GM18858 (cell line): Measurements from ENCODE around the gene INO80B.
"Not testable (repeated sequence)": the region's sequence is repeated elsewhere in the genome, so short reads cannot be mapped to it uniquely, and the experiment has no call there.

Experiments
- ATAC-seq: cut with Tn5 transposase; IDR thresholded peaks from one replicate; pipeline ENCODE4 v1.9.1; 2021; ENCODE audit not compliant: unreplicated experiment

Gene INO80B

DNA sequence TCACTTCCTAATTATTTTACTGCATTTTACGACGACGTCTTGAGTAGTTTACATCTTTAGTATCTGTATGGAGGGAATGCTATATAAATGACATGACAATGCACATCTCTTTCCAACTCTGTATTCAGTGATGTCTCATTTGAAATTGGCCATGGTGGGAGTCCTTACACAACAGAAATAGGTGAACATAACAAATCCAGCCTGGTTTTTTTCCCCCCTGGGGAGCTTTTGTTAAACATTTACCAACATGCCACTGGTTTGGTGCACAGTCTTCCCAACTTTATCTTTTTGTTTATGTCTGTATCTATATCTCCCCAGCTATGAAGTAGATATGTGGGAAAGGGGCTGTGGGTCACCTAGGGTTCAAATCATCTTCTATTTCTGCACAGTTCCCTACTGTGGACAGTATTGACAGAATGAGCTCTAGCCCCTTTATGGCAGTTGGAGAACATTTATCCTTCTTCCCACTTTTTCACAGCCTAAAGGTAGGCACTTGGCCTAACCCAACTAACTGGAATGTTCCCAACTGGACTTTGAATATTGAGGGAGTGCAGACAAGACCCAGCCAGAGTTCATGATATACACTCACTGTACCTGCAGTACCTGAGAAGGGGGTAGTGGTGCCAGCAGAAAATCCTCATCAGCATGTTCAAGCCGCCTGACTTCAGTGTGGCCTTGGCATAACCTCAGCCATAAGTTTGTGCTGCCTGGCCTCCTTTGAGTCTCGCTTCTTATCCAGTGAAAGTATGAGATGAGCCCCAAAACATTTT lies 7.5 kb upstream of the INO80B start:
- no peak for ATAC-seq

DNA sequence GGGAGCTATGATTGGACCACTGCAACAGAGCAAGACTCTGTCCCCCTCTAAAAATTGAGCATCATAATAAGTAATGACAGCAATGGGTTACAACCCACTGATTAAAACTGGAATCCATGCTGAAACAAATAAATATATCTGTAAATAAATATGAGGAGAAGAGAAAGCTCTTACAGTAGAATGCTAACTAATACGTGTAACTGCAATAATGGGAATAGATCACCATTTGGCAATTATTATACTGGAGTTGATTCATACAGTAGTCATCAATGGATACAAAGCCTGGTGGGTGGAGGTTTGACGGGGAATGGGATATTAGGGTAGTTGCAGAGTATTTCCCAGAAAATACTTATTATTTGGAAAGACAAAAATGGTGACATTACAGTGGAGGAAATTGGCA lies 6.1 kb upstream of the INO80B start:
- ATAC-seq: no peak

DNA sequence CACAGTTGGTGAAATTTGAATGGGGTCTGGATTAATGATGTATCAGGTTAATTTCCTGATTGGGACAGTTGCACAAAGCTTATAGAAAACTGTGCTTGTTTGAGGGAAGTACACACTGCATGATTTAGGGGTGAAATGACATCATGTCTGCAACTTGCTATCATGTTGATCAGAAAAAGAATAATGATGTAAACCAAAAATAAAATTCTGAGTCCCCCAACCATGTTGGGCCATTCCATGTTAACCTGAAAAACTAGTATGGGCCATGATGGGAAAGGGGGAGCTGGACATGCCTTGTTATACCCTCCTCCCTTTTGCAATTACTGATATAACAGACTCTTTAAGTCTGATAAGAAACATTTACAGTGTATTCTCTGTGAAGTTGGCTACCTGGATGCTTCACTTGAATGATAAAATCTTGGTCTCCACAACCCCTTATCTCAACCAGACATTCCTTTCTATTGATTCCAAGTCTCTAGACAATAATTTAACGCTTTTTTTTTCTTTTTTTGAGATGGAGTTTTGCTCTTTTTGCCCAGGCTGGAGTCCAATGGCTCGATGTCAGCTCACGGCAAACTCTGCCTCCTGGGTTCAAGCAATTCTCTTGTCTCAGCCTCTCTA lies 4.2 kb upstream of the INO80B start:
- ATAC-seq: no peak

DNA sequence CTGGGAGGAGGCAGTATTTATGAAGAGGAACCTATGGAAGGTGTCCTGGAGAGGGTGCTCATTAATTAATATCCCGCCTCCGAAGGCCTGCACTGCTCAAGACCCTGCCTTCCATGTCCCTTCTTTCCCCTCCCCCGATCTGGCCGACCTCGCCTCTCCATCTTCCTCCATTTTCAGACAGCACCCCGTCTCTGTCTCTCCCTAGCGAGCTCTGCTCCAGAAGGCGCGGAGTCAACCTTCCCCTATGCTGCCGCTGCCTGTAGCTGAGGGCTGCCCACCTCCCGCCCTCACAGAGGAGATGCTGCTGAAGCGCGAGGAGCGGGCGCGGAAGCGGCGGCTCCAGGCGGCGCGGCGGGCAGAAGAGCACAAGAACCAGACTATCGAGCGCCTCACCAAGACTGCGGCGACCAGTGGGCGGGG lies 2.3 kb downstream of the INO80B start:
- no peak for ATAC-seq

DNA sequence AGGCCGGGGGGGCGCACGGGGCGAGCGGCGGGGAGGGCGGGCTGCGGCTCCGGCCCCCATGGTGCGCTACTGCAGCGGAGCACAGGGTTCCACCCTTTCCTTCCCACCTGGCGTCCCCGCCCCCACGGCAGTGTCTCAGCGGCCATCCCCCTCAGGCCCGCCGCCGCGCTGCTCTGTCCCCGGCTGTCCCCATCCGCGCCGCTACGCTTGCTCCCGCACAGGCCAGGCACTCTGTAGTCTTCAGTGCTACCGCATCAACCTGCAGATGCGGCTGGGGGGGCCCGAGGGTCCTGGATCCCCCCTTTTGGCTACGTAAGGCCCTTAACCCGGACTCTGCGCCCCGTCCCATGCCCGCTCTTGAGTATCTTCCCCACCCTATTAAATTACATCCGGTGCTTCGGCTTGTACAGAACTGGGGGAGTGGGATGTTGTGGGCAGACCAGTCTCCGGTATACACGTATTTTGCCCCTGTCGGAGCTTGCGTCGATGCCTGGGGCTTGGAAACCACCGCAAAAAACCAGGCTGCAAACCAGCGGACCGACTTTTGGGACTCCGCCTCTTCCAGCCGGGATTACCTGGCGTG lies 2.8 kb downstream of the INO80B start:
- peak; percentile 19 for ATAC-seq

DNA sequence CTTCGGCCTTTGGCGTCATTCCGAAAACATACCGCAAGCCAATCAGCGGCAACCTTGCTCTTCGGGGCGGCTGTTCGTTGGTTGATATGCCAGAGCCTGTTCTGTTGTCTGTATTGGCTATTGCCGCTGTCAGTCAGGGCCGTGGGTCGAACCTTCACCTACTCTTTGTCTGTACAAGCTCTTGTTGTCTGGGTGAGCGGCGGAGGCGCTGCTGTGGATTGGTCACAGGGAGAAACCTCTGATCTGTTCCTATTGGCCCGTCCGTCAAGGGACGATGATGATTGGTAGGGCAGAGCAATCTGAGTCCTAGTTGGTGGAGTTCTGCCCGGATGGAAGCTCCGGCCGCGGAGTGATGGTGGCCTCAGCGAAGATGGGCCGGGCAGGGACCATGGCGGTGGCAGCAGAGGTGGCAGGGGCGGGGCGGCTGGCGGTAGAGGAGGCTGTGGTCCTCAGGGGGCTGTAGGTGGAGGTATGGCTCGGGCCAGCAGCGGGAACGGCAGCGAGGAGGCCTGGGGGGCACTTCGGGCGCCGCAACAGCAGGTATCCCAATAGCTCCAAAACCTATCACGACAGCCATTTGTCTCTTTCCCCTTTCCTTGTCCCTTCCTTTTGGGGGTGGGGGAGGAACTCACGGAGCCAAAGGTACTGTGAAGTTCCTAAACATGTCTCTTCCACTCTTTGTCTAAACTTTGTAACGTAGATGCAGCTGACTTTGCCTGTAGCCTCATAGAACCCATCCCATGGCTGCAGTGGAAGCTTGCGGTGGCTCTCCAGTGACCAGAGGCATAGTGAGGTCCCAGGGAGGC lies 3.4 kb downstream of the INO80B start, which contains the start of gene WBP1:
WBP1 (plus strand) TSS at position 307 of the 806 bp plus-strand sequence; CDS start at position 472, 165 bp downstream.
- peak; percentile 83 for ATAC-seq

DNA sequence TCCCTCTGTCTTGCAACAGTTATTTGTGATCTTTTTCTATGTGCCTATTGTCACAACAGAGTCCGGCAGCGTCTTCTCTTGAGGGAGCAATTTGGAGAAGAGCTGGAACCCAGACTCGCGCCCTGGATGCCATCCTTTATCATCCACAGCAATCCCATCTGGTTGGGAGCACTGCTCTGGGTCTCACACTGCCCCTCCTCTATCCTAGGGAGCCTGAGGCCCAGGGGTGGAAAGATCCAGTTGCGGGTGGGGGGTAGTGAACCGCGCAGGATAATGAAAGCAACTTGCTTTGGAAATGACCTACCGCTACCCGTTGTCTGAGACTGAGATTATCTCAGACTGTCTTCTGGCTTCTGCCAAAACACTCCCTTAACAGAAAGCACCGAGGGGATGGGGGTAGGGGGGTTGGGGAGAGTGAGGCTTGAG lies 4.1 kb downstream of the INO80B start:
- no peak for ATAC-seq

DNA sequence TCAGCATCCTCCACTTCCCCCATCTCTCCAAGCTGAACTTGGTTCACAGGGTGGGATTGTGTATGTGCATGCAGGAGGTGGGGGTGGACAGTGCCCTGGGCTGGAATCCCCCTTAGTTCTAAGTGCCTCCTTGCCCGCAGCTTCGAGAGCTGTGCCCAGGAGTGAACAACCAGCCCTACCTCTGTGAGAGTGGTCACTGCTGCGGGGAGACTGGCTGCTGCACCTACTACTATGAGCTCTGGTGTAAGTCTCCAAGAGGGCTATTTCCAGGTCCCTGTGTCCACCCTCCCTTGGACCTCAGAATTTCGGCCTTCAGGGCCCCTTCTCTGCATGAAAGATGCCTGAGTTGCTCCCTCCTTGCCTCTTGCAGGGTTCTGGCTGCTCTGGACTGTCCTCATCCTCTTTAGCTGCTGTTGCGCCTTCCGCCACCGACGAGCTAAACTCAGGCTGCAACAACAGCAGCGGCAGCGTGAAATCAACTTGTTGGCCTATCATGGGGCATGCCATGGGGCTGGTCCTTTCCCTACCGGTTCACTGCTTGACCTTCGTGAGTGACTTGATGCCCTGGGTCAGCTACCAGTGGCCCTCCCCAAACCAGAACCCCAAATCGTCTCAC lies 4.7 kb downstream of the INO80B start:
- not testable (repeated sequence) for ATAC-seq

DNA sequence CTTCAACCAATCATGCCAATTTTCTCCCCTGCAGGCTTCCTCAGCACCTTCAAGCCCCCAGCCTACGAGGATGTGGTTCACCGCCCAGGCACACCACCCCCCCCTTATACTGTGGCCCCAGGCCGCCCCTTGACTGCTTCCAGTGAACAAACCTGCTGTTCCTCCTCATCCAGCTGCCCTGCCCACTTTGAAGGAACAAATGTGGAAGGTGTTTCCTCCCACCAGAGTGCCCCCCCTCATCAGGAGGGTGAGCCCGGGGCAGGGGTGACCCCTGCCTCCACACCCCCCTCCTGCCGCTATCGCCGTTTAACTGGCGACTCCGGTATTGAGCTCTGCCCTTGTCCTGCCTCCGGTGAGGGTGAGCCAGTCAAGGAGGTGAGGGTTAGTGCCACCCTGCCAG lies 5.3 kb downstream of the INO80B start:
- ATAC-seq: not testable (repeated sequence)

DNA sequence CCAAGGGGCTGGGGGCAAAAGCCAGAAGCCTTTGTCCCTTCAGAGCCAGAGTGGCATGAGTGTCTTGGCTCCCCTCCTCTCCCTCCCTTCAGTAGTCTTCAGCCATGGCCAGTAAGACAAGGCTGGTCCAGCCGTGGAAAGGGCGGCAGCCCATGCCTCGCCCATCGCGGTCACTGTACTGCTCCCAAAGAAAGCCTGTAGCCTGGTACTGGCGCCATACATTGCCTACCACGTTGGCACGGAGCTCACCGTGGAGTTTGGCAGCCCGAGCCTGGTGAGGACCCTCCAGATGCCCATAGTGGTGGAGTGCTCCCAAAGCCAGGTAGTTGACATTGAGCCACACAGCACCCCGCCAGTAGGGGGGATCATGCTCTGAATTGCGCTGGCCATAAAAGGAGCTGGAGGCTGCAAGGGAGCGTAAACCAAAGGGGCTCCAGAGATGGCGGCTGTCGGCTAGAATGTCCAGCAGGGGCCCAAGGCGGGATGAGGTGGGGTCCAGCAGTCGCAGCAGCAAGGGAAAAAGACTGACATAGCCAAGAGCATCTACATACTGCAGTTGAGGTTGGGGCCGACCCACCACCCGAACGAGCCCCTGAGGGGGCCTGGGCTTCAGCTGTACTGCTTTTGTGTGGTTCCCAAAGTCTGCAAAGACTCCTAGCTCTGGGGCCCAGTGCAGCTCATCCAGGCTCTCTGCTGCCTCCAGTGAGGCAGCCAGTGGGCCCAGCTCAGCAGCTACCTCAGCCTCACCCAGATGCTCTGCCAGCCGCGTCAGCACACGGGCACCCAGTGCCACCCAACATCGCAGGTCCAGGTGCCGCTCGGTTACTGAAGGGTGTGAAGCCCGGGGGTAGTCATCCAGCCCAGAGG lies 6.5 kb downstream of the INO80B start:
- ATAC-seq: no peak

DNA sequence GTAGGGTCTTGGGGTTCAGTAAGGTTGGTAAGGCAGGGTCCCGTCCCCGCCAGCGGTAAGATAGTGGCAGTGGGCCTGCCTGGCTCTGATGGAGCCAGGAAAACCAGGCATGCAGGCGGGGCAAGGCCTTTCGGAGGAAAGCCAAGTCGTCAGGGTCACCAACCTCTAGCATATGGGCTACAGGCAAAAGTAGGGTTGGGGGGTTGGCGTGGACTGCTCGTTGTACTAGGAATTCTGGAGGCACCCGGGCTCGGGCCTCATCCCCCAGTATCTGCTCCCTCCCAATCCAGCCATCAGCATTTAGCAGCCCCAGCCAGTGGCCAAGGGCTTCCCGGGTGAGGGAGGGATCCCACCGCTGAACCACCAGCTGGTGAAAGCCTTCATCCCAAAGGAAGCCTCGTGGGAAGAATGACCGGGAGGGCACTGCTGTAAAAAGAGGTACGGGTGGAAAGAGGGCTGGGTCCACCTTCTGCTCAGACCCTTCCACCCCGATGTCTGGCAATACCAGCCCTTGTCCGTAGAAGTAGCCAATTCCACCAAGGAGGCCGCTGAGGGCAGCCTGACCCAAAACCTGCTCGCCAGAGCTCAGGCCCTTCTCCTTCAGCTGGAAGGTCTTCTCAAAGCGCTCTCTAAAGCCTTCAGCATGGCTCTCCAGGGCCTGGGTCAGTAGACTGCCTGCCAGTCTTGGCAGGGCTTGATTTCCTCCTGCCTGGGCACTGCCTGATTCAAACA lies 7.3 kb downstream of the INO80B start:
- no peak for ATAC-seq

DNA sequence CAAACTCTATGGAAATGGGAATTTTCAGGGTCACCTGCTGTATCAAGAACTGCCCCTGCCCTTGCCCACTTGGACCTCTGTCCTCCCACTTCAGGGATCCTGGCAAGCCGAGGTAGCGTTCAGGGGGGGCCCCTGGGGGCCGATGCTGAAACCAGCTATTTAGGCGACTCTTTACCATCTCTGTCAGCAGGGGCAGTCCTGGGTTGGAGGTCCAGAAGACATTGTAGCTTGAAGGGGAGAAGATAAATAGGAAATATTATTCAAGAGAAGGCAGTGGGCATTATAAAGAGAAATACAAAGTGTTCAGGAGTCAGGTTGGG lies 7.9 kb downstream of the INO80B start:
- no peak for ATAC-seq

DNA sequence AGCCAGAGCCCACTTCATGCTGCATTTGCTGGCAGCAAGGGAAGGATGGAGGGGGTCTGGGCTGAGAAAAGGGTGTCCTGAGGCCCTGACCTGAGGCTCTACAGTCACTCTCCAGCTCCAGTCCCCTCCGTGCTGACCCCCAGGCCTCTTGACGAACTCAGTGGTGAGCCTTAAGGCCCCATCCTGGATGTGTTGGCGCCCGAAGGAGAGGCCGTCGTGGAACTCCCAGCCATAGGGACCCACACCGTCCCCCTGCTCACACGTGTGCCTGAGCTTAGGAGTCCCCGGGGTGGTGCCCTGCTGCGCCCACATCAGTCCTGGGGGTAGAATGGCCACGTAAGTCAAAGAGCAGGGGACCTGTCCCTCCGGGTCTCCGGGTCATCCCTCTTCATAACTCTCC lies 9.5 kb downstream of the INO80B start:
- no peak for ATAC-seq

DNA sequence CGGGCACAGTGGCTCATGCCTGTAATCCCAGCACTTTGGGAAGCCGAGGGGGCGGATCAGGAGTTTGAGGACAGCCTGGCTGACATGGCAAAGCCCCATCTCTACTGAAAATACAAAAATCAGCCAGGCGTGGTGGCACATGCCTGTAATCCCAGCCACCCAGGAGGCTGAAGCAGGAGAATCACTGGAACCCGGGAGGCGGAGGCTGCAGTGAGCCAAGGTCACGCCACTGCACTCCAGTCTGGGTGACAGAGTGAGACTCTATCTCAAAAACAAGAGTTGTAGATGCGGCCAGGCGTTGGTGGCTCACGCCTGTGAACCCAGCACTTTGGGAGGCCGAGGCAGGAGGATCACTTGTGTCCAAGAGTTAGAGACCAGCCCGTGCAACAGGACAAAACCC lies 15.9 kb downstream of the INO80B start:
- not testable (repeated sequence) for ATAC-seq

DNA sequence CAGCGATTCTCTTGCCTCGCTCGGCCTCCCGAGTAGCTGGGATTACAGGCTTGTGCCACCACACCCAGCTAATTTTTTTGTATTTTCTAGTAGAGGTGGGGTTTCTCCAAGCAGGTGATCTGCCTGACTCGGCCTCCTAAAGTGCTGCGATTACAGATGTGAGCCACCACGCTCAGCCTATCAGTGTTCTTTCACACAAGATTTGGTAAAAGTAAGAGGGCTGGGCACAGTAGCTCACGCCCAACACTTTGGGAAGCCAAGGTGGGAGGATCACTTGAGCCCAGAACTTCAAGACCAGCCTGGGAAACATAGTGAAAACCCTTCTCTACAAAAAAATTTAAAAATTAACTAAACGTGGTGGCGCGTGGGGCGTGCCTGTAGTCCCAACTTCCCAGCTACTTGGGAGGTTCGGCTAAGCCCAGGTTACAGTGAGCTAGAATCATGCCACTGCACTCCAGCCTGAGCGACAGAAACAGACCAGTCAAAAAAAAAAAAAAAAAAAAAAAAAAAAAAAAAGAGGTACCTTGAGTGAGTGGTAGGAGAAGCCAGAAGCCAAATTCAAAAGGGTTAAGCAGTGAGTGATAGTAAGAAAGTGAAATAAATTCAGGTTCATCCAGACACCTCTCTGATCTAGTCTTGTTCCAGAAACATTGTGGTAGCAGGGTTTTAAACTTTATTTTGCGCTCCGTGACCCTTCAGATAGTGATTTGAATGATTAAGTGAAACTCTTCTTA lies 16.6 kb downstream of the INO80B start:
- no peak for ATAC-seq

DNA sequence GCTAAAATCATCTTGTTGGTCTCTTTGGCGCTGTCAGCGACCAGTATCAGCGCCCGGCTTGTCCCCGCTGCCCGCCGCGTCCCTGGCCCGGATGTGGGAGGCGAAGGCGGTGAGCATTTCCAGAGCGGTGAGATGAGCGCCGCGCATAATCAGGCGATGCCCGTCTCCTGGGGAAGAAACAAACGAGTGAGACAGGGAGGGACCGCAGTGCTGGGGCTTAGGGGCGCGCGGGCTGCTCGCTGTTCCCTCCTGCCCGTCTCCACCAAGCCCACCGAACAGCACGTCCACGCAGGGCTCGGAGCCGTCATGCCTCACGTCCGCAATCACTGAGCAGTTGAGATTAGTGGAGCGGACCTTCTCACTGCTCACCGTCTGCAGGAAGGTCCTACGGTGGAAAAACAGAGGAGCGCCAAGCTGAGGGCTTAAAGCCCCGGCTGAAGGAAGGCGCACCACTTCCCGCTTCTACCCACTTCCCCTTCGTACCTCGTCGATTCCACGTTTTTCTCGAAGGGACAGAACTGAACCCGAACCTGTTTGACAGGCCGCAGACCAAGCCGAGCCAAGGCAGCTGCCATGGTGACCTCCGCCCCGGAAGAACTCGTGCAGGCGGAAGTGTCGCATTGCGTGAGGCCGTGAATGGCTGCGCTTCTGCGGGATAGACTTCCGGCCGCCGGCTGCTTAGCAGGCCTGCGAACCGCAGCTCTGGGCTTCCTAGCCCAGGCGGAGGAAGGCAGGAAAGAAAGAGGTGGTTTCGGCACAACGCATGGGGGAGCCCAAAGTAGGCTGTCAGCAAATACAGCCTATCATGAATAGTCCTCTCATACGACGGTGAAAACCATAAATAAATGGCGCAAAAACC lies 17.4 kb downstream of the INO80B start, which contains the start of gene MRPL53:
MRPL53 (minus strand) TSS at position 595 of the 859 bp plus-strand sequence; CDS start at position 575, 20 bp downstream.
- ATAC-seq: peak; percentile 71

DNA sequence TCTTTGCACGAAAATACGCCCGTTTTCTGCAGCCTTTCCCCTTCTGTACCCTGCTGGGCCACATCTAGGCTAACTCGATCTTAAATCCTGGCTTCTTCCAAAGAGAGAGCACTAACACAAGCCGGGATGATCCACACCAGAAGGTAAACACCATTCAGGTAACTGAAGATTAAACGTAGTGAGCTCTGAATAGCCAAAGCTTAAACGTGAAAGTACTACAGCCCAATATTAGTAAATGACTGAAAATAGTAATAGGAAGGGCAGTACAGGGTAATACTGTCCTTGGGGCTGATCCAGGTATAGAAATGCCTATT lies 18.0 kb downstream of the INO80B start:
- no peak for ATAC-seq

DNA sequence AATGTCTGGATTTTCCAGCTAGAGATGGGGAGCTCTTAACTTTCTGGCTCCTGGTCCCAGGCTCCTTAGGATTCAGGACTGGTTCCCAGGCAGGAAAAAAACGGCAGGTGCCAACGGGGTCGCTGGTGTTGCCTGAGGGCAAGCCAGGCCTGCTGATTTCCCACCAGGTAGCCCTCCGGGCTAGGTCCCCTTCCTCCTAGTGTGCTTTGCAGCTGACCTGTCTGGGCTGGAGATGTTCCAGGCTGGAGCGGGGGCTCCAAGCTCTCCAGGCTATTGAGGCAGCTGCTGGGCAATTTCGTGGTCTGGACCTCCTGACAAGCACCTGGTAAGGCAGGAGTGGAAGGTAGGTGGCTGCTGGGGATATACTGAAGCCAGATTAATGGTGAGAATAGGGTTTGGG lies 19.6 kb downstream of the INO80B start:
- ATAC-seq: no peak
